Activated CD8-positive, alpha-beta T cell treated with anti-CD3 and anti-CD28 coated beads for 36 hours (primary cell): ENCODE data around the gene CD69. TPM values are rescaled to one million over a fixed set of nuclear protein-coding genes. Genes with fewer than 3 reads are reported as not detected.

Experiments
- ATAC-seq: fragments of 200-7000 bp; cut with Tn5 transposase; one replicate; pipeline ENCODE4 v1.10.0; 2021; ENCODE audit warnings: mild to moderate bottlenecking, moderate library complexity
- CTCF ChIA-PET: fragments of 350-600 bp; sonication (Branson Sonifier 250); formaldehyde crosslinking; loops from one replicate; lab custom pipeline; 2021; ENCODE audit warnings: antibody characterized with exemption; lab: Charles Lee
- POLR2A ChIA-PET: fragments of 350-600 bp; sonication (Branson Sonifier 250); formaldehyde crosslinking; loops from one replicate; lab custom pipeline; 2021; ENCODE audit warnings: antibody characterized with exemption; lab: Charles Lee
- DNase-seq: peaks from one replicate; pipeline ENCODE4 v3.0.0-alpha.2; 2020
- H3K27ac Mint-ChIP-seq: one replicate; pipeline ENCODE4 v1.8.0; 2021; ENCODE audit warnings: mild to moderate bottlenecking, mixed read lengths
- H3K27me3 Mint-ChIP-seq: one replicate; pipeline ENCODE4 v1.8.0; 2021; ENCODE audit warnings: mixed read lengths
- H3K36me3 Mint-ChIP-seq: one replicate; pipeline ENCODE4 v1.8.0; 2021; ENCODE audit warnings: low read depth, mixed read lengths
- H3K4me1 Mint-ChIP-seq: one replicate; pipeline ENCODE4 v1.8.0; 2021; ENCODE audit warnings: low read depth, mixed read lengths
- H3K4me3 Mint-ChIP-seq: one replicate; pipeline ENCODE4 v1.8.0; 2021; ENCODE audit warnings: mild to moderate bottlenecking, moderate library complexity, mixed read lengths
- H3K9me3 Mint-ChIP-seq: one replicate; pipeline ENCODE4 v1.8.0; 2021; ENCODE audit warnings: mixed read lengths
- CTCF ChIP-seq: fragments of 200-600 bp; IDR thresholded peaks from one replicate; pipeline ENCODE4 v1.8.0; 2022; ENCODE audit warnings: antibody characterized with exemption, mild to moderate bottlenecking
- intact Hi-C: fragments of 100-400 bp; cut with micrococcal nuclease; formaldehyde crosslinking; loops from one replicate; pipeline ENCODE4 v1.10.0; 2022
- total RNA-seq, 2 experiments: library from RNA; stranded (reverse); gene quantifications; one replicate each; pipeline ENCODE4 v1.2.3, GENCODE V29; 2021

CD69 gene
- total RNA-seq, 2 experiments from 2014 or later, result 166 to 174 TPM

GRCh38 chr12:9736936-9737705, 23.6 kb downstream of the CD69 start:
- peak overlapping the region; percentile 48 for H3K4me3 Mint-ChIP-seq
- ChIA-PET CTCF (interaction anchor here (1.0 to 6.5 kb wide), 2 partner anchors 16 to 29 kb away, joined by 5 to 83 read pairs; no protein-coding TSS in a partner anchor), POLR2A (interaction anchor here (0.8 to 1.5 kb wide), 5 partner anchors 22 to 87 kb away, joined by 3 to 4 read pairs (median 4); partner anchors contain the start of gene CLEC2D)
- peaks cover 20% of the 10 kb centered on the region for H3K36me3 Mint-ChIP-seq
- H3K4me1 Mint-ChIP-seq, result peaks cover 68% of the 10 kb centered on the region
- H3K27ac Mint-ChIP-seq, result peak overlapping the region; percentile 86
- intact Hi-C loops, result no loop called here
- no peaks in the 10 kb centered on the region for H3K27me3 Mint-ChIP-seq
- no peak for ATAC-seq
- no peak for TF ChIP-seq CTCF
- no peak for DNase-seq
- H3K9me3 Mint-ChIP-seq, result peaks cover 15% of the 10 kb centered on the region

- ATAC-seq, result no peak
- Mint-ChIP-seq H3K27me3 (no peaks in the 10 kb centered on the region), H3K4me3 (no peak overlapping the region), H3K4me1 (peaks cover 70% of the 10 kb centered on the region), H3K27ac (no peak overlapping the region), H3K36me3 (peaks cover 21% of the 10 kb centered on the region), H3K9me3 (peaks cover 14% of the 10 kb centered on the region)
- no peak for DNase-seq
- ChIA-PET CTCF (interaction anchor here (1.2 kb wide), 1 partner anchor 12 kb away, joined by 3 read pairs; no protein-coding TSS in a partner anchor), POLR2A (no interaction called here)
- intact Hi-C loops, result no loop called here
- no peak for TF ChIP-seq CTCF
Measured at GRCh38 chr12:9735601-9736000, 25.1 kb downstream of the CD69 start.

- Mint-ChIP-seq H3K27ac (peak within 1 kb of the TSS; percentile 88), H3K36me3 (peaks cover 6% of the 10 kb centered on the region), H3K4me3 (peak within 1 kb of the TSS; percentile 76), H3K9me3 (peaks cover 4% of the 10 kb centered on the region), H3K27me3 (no peaks in the 10 kb centered on the region), H3K4me1 (peaks cover 57% of the 10 kb centered on the region)
- no peak for TF ChIP-seq CTCF
- DNase-seq (peak; percentile 40), ATAC-seq (peak; percentile 70)
- POLR2A ChIA-PET, result interaction anchor here (0.9 to 2.1 kb wide), 6 partner anchors 24 to 78 kb away, joined by 3 to 11 read pairs (median 5); partner anchors contain the start of gene CD69
- CTCF ChIA-PET, result interaction anchor here (0.7 to 4.2 kb wide), 5 partner anchors 10 to 101 kb away, joined by 3 to 20 read pairs (median 3); no protein-coding TSS in a partner anchor
- intact Hi-C loops, result no loop called here
Measured at GRCh38 chr12:9732921-9733461, 27.7 kb downstream of the CD69 start, which contains the start of gene CLECL1. TSS of gene CLECL1 (minus strand) at chr12:9733097.

GRCh38 chr12:9731797-9732196, 28.9 kb downstream of the CD69 start:
- H3K27me3 Mint-ChIP-seq, result no peaks in the 10 kb centered on the region
- CTCF ChIA-PET, result interaction anchor here (0.6 to 4.2 kb wide), 3 partner anchors 11 to 23 kb away, joined by 3 to 20 read pairs (median 6); no protein-coding TSS in a partner anchor
- peaks cover 4% of the 10 kb centered on the region for H3K9me3 Mint-ChIP-seq
- POLR2A ChIA-PET, result interaction anchor here (1.0 to 2.3 kb wide), 5 partner anchors 23 to 77 kb away, joined by 3 to 11 read pairs (median 8); no protein-coding TSS in a partner anchor
- peaks cover 6% of the 10 kb centered on the region for H3K36me3 Mint-ChIP-seq
- peak overlapping the region; percentile 76 for H3K4me3 Mint-ChIP-seq
- DNase-seq (no peak), ATAC-seq (peak; percentile 65)
- H3K4me1 Mint-ChIP-seq, result peaks cover 46% of the 10 kb centered on the region
- TF ChIP-seq CTCF, result no peak
- intact Hi-C loops, result no loop called here
- H3K27ac Mint-ChIP-seq, result peak overlapping the region; percentile 88
